ENCODE measurements around the gene ACSS1. TPM values are rescaled to one million over a fixed set of nuclear protein-coding genes. Genes with fewer than 3 reads are reported as not detected.
"Not testable (repeated sequence)": the region's sequence is repeated elsewhere in the genome, so short reads cannot be mapped to it uniquely, and the experiment has no call there.

Gene ACSS1
- total and polyA plus RNA-seq, 2 experiments from 2014 or later: not detected

DNA sequence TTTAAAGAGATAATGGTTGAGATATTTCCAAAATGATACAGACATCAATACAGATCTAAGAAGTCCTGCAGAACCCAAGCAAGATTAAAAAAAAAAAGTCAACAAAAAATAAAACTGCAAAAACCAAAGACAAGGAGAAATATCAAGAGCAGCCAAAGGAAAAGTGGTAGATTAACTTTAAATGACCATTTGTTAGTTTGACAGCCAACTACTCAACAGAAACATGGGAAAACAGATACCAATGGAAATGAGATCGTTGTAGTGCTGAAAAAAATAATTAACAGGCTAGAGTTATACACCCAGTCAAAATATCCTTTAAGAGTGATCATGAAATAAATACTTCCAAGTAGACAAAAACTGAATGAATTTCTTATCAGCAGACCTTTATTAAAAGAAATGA, 54.9 kb downstream of the ACSS1 start:
- TF ChIP-seq, protein P1, sequence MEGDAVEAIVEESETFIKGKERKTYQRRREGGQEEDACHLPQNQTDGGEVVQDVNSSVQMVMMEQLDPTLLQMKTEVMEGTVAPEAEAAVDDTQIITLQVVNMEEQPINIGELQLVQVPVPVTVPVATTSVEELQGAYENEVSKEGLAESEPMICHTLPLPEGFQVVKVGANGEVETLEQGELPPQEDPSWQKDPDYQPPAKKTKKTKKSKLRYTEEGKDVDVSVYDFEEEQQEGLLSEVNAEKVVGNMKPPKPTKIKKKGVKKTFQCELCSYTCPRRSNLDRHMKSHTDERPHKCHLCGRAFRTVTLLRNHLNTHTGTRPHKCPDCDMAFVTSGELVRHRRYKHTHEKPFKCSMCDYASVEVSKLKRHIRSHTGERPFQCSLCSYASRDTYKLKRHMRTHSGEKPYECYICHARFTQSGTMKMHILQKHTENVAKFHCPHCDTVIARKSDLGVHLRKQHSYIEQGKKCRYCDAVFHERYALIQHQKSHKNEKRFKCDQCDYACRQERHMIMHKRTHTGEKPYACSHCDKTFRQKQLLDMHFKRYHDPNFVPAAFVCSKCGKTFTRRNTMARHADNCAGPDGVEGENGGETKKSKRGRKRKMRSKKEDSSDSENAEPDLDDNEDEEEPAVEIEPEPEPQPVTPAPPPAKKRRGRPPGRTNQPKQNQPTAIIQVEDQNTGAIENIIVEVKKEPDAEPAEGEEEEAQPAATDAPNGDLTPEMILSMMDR (IDR thresholded peaks at IDR 0.05; ENCODE audit: low read depth, low read length): no peak

DNA sequence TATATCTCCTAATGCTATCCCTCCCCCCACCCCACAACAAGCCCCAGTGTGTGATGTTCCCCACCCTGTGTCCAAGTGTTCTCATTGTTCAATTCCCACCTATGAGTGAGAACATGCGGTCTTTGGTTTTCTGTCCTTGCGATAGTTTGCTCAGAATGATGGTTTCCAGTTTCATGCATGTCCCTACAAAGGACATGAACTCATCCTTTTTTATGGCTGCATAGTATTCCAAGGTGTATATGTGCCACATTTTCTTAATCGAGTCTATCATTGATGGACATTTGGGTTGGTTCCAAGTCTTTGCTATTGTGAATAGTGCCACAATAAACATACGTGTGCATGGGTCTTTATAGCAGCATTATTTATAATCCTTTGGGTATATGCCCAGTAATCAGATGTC, 56.6 kb downstream of the ACSS1 start:
- H3K27me3 ChIP-seq: peaks cover 42% of the 10 kb centered on the region
- H3K4me1 ChIP-seq (ENCODE audit: low read depth); H3K9me3 ChIP-seq (ENCODE audit: low read depth); H3K4me3 ChIP-seq; H3K36me3 ChIP-seq; H3K27ac ChIP-seq; DNase-seq (ENCODE audit: low read depth in 1 of 2, low spot score in 1 of 2): not testable (repeated sequence)

More for the DNA sequence above, 54.9 kb downstream of the ACSS1 start:
- H3K36me3 ChIP-seq: no peaks in the 10 kb centered on the region
- no peaks in the 10 kb centered on the region for H3K4me1 ChIP-seq (ENCODE audit: low read depth)
- no peaks in the 10 kb centered on the region for H3K9me3 ChIP-seq (ENCODE audit: low read depth)
- H3K27me3 ChIP-seq: peaks cover 27% of the 10 kb centered on the region
- no peak overlapping the region for H3K27ac ChIP-seq
- no peak for DNase-seq (ENCODE audit: low read depth in 1 of 2, low spot score in 1 of 2)
- no peak overlapping the region for H3K4me3 ChIP-seq

DNA sequence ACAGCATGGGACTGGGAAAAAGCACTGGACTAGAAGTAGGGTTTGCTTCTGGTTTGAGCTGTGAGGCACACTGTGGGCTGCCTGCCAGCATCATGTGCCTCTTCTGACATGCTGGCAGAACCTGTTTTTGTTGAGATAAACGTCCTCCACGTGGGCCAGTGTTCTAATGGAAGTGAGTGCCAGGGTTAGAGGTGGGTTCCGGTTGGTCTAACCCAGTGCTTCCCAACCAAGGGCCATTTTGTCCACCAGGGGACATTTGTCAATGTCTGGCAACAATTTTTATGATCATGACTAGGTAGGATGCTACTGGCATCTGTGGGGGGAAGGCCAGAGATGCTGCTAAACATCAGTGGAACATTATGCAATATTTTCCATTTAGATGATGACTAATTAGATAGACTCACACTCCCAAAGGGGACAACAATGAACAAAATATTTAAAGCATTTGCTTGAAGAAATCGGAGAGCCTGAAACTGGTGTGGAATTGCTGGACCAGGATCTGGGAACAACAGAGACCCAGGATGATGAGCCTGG, 57.6 kb downstream of the ACSS1 start:
- no peaks in the 10 kb centered on the region for H3K36me3 ChIP-seq
- TF ChIP-seq, protein P1 (IDR thresholded peaks at IDR 0.05; ENCODE audit: low read depth, low read length): peak; percentile 3
- H3K9me3 ChIP-seq (ENCODE audit: low read depth): no peaks in the 10 kb centered on the region
- H3K27me3 ChIP-seq: peaks cover 42% of the 10 kb centered on the region
- no peak overlapping the region for H3K4me3 ChIP-seq
- peak in 1 of 2 donors; percentile 88 for DNase-seq (ENCODE audit: low read depth in 1 of 2, low spot score in 1 of 2)
- H3K27ac ChIP-seq: no peak overlapping the region
- H3K4me1 ChIP-seq (ENCODE audit: low read depth): no peaks in the 10 kb centered on the region

DNA sequence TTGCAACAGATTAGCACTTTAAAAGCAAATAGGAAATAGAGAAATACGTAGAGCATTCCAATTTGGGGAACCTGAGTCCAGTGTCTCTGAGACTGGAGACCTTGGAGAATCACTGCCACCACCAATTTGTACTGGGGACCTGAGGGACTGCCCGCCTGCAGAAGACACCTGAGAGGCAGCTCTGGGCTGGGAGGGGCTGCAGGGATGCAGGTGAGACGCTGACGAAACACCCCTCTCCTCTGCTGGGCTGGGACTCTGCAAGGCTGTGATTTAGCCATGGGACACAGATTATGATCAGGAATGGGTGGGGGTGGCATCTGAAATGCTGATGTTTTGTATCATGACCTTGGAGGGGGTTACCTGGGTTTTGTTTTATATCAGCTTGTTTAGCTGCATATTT, 58.4 kb downstream of the ACSS1 start:
- no peak for DNase-seq (ENCODE audit: low read depth in 1 of 2, low spot score in 1 of 2)
- Histone ChIP-seq H3K9me3 (ENCODE audit: low read depth) (no peaks in the 10 kb centered on the region), H3K27me3 (peaks cover 42% of the 10 kb centered on the region), H3K36me3 (no peaks in the 10 kb centered on the region), H3K4me1 (ENCODE audit: low read depth) (no peaks in the 10 kb centered on the region), H3K4me3 (no peak overlapping the region), H3K27ac (no peak overlapping the region)
- TF ChIP-seq, protein P1 (IDR thresholded peaks at IDR 0.05; ENCODE audit: low read depth, low read length): no peak

DNA sequence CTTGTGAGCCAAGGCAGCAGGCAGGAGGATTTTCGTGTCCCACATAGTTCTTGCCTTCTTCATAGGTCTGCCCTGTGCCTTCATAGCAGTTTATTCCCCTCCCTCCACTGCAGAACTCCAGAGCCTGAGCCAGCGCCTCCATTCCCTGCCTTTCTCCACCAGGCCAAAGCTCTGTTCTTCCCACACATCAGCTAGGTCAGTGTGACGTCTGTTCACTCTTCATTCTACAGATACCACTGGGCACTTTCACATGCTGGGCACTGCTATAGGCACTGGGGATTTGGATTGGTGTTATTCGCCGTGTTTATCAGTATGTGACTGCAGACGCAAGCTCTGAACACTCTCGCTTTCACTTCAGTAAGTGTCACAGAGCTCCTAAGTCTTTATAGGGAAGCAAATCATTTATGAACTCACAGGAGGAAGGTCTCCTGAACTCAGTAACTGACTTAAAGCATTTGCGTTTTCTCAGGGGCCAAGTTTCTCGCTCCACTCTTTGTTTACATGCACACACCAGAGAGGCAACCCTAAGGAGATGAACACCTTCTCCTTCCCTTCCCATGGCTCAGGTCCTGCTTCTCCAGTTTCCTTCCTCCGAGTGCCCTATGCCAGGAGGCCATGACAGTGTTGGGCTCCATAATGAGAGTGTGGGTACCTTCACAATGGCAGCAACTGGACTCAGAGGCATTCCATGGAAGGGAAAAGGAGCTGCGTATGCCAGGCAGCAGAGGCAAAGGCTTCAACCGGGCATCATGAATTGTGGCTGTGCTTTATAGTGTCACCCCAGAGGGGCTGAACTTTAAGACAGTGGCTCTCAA, 59.1 kb downstream of the ACSS1 start:
- TF ChIP-seq, protein P1 (IDR thresholded peaks at IDR 0.05; ENCODE audit: low read depth, low read length): no peak
- Histone ChIP-seq H3K9me3 (ENCODE audit: low read depth) (no peaks in the 10 kb centered on the region), H3K4me1 (ENCODE audit: low read depth) (no peaks in the 10 kb centered on the region), H3K4me3 (no peak overlapping the region), H3K27ac (no peak overlapping the region), H3K27me3 (peaks cover 42% of the 10 kb centered on the region), H3K36me3 (no peaks in the 10 kb centered on the region)
- peak in 1 of 2 donors; percentile 32 for DNase-seq (ENCODE audit: low read depth in 1 of 2, low spot score in 1 of 2)

DNA sequence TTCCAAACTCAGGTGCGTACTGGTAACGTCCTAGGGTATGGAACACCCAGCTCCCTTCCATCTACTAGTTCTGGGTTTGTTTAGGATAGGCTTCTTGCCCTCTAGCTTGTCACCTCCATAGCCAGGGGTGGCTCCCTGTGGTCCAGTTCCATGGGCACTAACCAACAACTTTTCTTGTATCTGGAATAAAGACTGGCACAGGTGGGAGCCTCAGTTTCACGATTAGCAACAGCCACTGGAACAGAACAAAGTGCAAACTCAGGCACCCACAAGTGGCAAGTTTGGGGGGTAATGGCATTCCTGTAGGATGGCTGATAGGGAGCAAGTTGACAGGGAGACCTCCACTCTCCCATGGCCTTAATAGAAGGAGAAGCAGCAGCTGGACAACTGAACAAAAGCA, 59.8 kb downstream of the ACSS1 start:
- TF ChIP-seq, protein P1 (IDR thresholded peaks at IDR 0.05; ENCODE audit: low read depth, low read length): no peak
- no peak overlapping the region for H3K4me3 ChIP-seq
- peaks cover 42% of the 10 kb centered on the region for H3K27me3 ChIP-seq
- H3K27ac ChIP-seq: no peak overlapping the region
- no peaks in the 10 kb centered on the region for H3K36me3 ChIP-seq
- H3K4me1 ChIP-seq (ENCODE audit: low read depth): peaks cover 2% of the 10 kb centered on the region
- DNase-seq (ENCODE audit: low read depth in 1 of 2, low spot score in 1 of 2): no peak
- H3K9me3 ChIP-seq (ENCODE audit: low read depth): no peaks in the 10 kb centered on the region

Measured in cardiac muscle cell (in vitro differentiated cells and primary cell).